HT-29 (cell line): ENCODE data around the gene TLNRD1. TPM values are rescaled to one million over a fixed set of nuclear protein-coding genes. Genes with fewer than 3 reads are reported as not detected.

ENCODE experiments used
- DNase-seq: peaks from one replicate; pipeline ENCODE4 v3.0.0-alpha.2; 2015; ENCODE audit warnings: low spot score
- total RNA-seq: library from RNA; depleted of rRNA; stranded (reverse); fragments of >200 nt; shearing (Covaris generic); gene quantifications from 2 replicates; pipeline ENCODE4 v1.2.3, GENCODE V29; 2014

The TLNRD1 gene
- total RNA-seq, 1 experiment from 2014 or later = 64.1 TPM

GRCh38 chr15:81026836-81027599 lies 26.3 kb downstream of the TLNRD1 start:
- DNase-seq = no peak

DNA sequence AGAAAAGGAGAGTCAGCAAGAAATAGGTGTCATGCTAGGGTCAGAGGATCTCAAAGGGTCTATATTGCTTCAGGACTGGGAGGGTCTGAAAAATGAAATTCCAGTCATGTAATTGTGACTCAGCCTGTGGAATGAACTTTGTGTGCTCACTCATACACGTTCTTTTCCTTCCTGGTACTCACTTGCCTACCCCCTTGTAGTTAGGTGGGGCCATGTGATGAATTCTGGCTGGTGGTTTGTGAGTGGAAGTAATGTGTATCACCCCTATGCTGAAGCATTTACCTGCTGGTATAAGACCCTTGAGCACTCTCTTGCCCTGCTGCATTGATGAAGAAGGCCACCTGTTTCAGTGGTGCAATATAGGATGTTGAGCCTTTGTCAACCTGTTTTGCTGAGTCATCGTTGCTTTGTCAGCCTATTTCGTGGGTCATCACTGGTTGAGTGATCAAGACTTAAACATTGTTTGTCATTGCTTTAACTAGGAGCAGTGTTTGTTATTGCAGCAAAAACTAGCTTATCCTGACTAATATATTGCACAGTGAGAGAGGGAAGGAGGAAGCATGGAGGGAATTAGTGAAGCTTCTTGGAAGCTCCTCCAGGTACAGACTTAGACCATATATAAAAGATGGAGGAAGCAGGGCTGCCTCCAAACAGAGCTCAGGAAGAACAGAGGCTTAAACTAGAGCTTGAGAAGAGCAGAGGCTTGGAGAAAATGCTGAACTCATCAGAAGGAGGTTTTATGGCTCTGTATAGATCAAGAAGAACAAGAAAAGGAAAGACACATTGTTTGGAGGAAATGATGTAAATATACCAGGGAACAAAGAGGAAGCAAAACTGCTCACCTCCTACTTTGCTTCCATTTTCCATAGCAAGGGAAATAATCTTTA lies 28.9 kb downstream of the TLNRD1 start:
- no peak for DNase-seq

- DNase-seq = no peak
These were observed 29.6 kb downstream of the TLNRD1 start for GRCh38 chr15:81030301-81030750.

DNA sequence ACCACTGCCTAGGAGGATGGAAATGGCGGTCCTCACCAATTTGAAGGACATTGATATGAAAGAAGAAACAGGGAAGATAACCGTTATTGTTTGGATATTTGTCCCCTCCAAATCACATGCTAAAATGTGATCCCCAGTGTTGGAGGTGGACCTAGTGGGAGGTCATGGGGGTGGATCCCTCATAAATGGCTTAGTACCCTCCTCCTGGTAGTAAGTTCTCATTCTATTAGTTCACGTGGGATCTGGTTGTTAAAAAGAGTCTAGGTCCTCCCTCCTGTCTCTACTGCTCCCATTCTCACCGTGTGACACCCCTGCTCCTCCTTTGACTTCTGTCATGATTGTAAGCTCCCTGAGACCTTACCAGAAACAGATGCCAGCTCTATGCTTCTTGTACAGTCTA lies 30.5 kb downstream of the TLNRD1 start:
- no peak for DNase-seq

DNA sequence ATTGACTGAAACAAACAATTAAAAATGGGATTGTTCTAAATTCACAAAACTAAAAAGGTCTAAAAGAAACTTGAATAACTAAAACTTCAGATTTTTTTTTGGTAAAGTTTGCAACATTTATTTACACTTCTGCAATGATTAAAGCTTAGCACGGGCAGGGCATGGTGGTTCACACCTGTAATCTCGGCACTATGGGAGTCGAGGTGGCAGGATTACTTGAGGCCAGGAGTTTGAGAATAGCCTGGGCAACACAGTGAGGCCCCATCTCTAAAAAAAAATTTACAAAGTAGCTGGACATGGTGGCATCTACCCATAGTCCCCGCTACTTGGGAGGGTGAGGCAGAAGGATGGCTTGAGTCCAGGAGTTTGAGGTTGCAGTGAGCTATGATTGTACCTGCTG lies 31.6 kb downstream of the TLNRD1 start:
- DNase-seq = no peak

GRCh38 chr15:81032818-81033217 lies 32.1 kb downstream of the TLNRD1 start:
- no peak for DNase-seq

DNA sequence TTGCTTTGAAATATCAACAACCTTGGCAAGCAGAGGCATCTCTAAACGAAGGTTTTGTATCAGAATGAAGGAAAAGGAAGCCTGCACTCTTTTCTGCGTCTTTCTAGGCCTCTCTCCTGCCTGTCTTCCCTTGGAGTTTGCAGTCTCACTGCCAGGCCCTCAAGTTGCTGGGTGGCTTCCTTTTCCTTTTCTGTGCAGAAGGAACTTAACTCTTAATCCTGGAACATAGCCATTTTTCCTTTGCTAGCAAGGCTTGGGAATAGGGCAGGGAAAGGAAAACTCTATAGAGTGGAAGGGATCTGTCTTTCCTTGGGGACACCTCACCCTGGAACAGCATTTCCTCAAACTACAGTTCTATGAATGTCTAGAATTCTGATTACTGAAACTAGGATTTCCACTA lies 32.8 kb downstream of the TLNRD1 start:
- DNase-seq = no peak

GRCh38 chr15:81037952-81038743 lies 37.4 kb downstream of the TLNRD1 start:
- DNase-seq = no peak

- no peak for DNase-seq
These were observed 38.4 kb downstream of the TLNRD1 start for GRCh38 chr15:81038975-81039607.

- DNase-seq = no peak
These were observed 40.0 kb downstream of the TLNRD1 start for GRCh38 chr15:81040757-81041156.

- no peak for DNase-seq
These were observed 42.7 kb downstream of the TLNRD1 start for GRCh38 chr15:81043281-81043934.

GRCh38 chr15:81043935-81044575 lies 43.3 kb downstream of the TLNRD1 start:
- no peak for DNase-seq

DNA sequence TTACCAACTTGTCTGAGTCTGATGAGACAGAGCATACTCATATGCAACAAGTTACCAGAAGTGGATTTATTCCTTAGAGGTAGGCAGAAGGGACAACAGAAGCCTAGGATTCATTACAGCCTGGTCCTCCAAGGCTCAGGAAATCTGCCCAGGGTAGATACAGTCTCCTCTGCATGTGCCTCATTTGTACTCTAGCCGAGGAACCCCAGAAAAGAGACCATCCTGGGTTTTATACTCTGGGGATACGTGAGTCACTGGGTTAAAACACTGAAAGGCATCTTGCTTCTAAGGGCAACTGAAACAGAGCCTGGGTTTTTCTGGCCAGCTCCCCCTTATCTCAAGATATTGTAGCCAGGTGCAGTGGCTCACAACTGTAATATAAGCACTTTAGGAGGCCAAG lies 45.6 kb downstream of the TLNRD1 start:
- no peak for DNase-seq

DNA sequence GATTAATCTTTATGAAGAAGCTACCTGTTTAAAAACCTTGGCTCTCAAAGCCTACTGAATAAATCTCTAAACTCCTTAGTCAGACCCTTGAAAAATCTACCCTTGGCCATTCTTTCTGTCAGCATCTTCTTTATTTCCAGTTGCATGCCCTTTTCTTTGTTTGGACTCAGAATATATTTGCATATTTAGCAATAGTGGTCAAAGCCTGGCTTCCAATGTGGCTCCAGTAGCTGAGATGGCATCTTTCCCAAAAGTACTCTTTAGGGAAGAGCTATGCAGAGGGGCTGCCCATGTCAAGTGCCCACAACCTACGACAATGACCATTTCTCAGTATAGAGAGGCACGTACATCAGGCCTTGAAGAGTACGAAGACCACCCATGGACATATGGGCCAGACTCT lies 47.2 kb downstream of the TLNRD1 start:
- DNase-seq = no peak

GRCh38 chr15:81049835-81050234 lies 49.1 kb downstream of the TLNRD1 start:
- DNase-seq = no peak

DNA sequence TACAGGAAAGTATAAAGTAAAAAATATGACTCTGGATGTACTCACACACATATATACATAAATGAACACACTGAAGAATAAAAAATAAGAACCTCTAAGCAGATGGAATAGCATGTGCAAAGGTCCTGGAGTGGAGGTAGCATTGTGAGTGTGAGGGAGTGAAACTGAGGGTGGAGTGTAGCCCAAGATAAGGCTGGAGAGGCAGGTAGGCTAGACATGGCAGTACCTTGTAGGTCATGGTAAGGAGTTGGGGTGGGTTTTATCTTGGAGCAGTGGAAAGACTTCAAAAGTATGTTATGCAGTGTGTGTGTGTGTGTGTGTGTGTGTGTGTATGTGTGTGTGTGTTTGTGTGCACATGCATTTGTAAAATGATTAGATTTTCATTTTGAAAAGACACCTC lies 49.5 kb downstream of the TLNRD1 start:
- no peak for DNase-seq

DNA sequence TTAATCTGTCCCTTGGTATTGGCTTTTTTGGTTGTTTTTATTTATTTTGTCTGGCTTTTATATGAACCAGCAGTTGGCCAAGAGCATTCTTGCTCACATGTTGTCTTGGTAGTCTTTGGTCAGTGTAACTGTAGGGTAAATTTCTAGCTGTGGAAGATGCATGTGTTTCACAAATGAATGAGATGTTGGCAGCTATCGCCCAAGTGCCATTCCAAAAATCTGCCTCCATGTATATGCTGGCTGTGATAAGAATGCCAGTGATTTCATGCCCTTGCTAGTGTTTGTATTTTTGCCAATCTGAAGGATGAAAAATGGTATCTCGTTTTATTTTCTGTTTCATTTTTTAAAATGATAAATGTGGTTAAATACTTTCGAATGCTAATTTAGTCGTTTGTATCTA lies 50.1 kb downstream of the TLNRD1 start:
- DNase-seq = no peak

DNA sequence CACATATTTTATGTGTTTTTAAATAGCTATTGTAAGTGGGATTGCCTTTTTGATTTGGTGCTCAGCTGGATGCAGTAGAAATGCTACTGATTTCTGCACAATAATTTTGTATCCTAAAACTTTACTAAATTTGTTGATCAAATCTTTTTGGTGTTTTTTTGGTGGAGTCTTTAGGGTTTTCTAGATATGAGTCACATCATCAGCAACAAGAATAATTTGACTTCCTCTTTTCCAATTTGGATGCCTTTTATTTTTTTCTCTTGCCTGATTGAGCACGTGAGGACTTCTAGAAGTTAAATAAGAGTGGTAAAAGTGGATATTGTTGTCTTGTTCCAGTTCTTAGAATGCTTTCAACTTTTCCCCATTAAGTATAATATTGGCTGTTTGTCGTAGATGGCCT lies 51.3 kb downstream of the TLNRD1 start:
- DNase-seq = no peak

DNA sequence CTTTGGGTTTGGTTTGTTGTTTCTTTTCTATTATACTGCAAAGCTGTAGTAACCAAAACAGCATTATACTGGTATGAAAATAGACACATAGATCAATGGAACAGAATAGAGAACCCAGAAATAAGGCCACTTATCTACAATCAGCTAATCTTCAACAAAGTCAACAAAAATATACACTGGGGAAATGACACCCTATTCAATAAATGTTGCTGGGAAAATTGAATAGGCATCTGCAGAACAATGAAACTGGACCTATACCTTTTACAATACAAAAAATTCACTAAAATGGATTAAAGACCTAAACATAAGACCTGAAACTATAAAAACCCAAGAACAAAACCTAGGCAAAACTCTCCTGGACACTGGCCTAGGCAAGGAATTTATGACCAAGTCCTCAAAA lies 52.9 kb downstream of the TLNRD1 start:
- DNase-seq = no peak

- no peak for DNase-seq
These were observed 53.5 kb downstream of the TLNRD1 start for GRCh38 chr15:81054236-81054635.
